Smooth muscle cell (in vitro differentiated cells): Measurements from ENCODE around the gene PPP1R15A. TPM values are rescaled to one million over a fixed set of nuclear protein-coding genes. Genes with fewer than 3 reads are reported as not detected.

Experiments
- DNase-seq: peaks from one replicate; lab custom pipeline; 2025; ENCODE audit not compliant: unreplicated experiment; lab: John Stamatoyannopoulos, UW
- H2AFZ ChIP-seq: fragments of 200-600 bp; sonication (generic); 2 replicates; pipeline ENCODE4 v1.6.0; 2016; ENCODE audit warnings: antibody characterized with exemption, low read depth, mild to moderate bottlenecking
- H3F3A ChIP-seq: fragments of 200-600 bp; sonication (generic); 2 replicates; pipeline ENCODE4 v1.6.0; 2017; ENCODE audit warnings: antibody characterized with exemption, low read depth
- H3K27ac ChIP-seq: fragments of 200-600 bp; sonication (generic); 2 replicates; pipeline ENCODE4 v1.5.1; 2016; ENCODE audit warnings: low read depth, mild to moderate bottlenecking
- H3K27me3 ChIP-seq: fragments of 200-600 bp; sonication (generic); 2 replicates; pipeline ENCODE4 v1.6.1; 2016; ENCODE audit warnings: low read depth, mild to moderate bottlenecking
- H3K36me3 ChIP-seq: fragments of 200-600 bp; sonication (generic); 2 replicates; pipeline ENCODE4 v1.5.1; 2016; ENCODE audit warnings: low read depth
- H3K4me1 ChIP-seq: fragments of 200-600 bp; sonication (generic); 2 replicates; pipeline ENCODE4 v1.5.1; 2016; ENCODE audit warnings: low read depth
- H3K4me2 ChIP-seq: fragments of 200-600 bp; sonication (generic); 2 replicates; pipeline ENCODE4 v1.6.0; 2016; ENCODE audit warnings: mild to moderate bottlenecking
- H3K4me3 ChIP-seq: fragments of 200-600 bp; sonication (generic); 2 replicates; pipeline ENCODE4 v1.5.1; 2016; ENCODE audit warnings: mild to moderate bottlenecking
- H3K79me2 ChIP-seq: fragments of 200-600 bp; sonication (generic); 2 replicates; pipeline ENCODE4 v1.6.0; 2016; ENCODE audit warnings: low read depth, mild to moderate bottlenecking
- H3K9ac ChIP-seq: fragments of 200-600 bp; sonication (generic); 2 replicates; pipeline ENCODE4 v1.6.0; 2016; ENCODE audit warnings: low read depth
- H3K9me3 ChIP-seq: fragments of 200-600 bp; sonication (generic); replicated peaks from 2 replicates; pipeline ENCODE4 v1.5.1; 2016; ENCODE audit warnings: low read depth
- H4K20me1 ChIP-seq: fragments of 200-600 bp; sonication (generic); 2 replicates; pipeline ENCODE4 v1.6.0; 2016; ENCODE audit warnings: low read depth
- WGBS: methylation state at CpG from one replicate; pipeline ENCODE4 v1.1.7; 2016; ENCODE audit warnings: low lambda C conversion rate; 5-methylcytosine and 5-hydroxymethylcytosine counted together
- polyA plus RNA-seq: library from polyadenylated mRNA; unstranded; fragments of >200 nt; fragmentation: Nextera tagmentation; extraction: Ambion mirVana; gene quantifications from 2 replicates; pipeline ENCODE4 v1.2.1, GENCODE V29; 2016
- total RNA-seq: library from RNA; depleted of rRNA; stranded (reverse); fragments of >200 nt; gene quantifications from 2 replicates; pipeline ENCODE4 v1.2.3, GENCODE V29; 2014
- TF ChIP-seq, protein P1 (sequence below): fragments of 200-600 bp; sonication (generic); IDR thresholded peaks from 2 replicates; pipeline ENCODE4 v1.5.1; 2017; ENCODE audit warnings: borderline replicate concordance, mild to moderate bottlenecking, antibody characterized with exemption; ENCODE audit not compliant: insufficient read depth, poor library complexity, severe bottlenecking

PPP1R15A gene
- total and polyA plus RNA-seq, 2 experiments from 2014 or later = 88.5 to 339 TPM

DNA sequence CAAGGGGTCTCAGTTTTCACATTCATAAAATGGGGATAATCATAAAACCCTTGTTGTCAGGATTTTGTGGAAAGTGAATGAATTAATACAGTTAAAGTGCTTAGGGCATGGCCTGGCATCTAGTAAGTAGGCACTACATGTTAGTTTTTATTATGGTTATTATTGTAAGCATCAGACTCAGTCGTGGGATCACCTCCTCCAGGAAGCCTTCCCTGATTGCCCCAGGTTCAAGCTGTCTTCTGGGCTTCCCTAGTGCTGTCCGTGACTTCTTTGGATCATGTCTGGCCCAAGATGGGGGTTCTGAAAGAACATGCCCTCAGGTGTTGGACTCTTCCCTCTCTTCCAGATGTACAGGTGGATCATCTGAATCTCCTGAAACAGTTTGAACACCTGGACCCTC, 38.6 kb downstream of the PPP1R15A start:
- TF ChIP-seq, protein P1, sequence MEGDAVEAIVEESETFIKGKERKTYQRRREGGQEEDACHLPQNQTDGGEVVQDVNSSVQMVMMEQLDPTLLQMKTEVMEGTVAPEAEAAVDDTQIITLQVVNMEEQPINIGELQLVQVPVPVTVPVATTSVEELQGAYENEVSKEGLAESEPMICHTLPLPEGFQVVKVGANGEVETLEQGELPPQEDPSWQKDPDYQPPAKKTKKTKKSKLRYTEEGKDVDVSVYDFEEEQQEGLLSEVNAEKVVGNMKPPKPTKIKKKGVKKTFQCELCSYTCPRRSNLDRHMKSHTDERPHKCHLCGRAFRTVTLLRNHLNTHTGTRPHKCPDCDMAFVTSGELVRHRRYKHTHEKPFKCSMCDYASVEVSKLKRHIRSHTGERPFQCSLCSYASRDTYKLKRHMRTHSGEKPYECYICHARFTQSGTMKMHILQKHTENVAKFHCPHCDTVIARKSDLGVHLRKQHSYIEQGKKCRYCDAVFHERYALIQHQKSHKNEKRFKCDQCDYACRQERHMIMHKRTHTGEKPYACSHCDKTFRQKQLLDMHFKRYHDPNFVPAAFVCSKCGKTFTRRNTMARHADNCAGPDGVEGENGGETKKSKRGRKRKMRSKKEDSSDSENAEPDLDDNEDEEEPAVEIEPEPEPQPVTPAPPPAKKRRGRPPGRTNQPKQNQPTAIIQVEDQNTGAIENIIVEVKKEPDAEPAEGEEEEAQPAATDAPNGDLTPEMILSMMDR = no peak
- no peaks in the 10 kb centered on the region for H3K27me3 ChIP-seq

DNA sequence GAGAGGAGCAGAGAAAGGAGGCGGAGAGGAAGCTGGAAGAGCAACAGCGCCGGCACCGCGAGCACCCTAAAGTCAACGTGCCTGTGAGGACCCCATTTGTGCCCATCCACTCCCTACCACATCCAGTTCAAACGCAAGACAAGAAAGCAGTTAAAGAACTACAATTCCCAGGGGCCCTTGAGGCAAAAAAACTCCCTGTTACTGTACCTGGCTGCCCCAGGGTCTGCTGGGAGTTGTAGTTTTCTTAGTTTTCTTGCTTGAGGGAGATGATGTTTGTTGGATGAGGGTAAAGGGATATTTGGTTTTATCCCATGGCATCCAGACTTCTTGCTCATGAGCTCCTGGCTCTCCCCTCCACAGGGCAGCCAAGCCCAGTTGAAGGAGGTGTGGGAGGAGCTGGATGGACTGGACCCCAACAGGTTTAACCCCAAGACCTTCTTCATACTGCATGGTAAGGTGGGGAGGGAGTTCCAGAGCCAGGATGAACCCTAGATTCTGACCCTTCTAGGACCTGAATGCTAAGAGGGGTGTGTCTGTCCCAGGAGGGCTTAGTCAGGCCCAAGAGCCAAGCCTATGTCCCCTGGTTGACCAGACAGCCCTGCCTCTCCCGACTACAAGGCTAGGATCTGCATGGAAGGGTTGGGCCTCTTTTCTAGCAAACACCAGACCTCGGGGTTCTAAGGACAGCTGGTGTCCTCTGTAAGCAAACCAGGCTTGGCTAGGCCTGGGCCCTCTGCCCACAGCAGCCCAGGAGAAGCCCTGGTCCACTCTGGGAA, 41.1 kb downstream of the PPP1R15A start:
- no peak for DNase-seq
- no peak overlapping the region for H3K9ac ChIP-seq
- H3K27ac ChIP-seq = no peak overlapping the region
- no peaks in the 10 kb centered on the region for H3F3A ChIP-seq
- TF ChIP-seq, protein P1 = no peak
- H2AFZ ChIP-seq = no peak overlapping the region
- H3K4me1 ChIP-seq = no peaks in the 10 kb centered on the region
- no peak overlapping the region for H3K4me2 ChIP-seq
- no peaks in the 10 kb centered on the region for H3K9me3 ChIP-seq
- H3K36me3 ChIP-seq = peaks cover 13% of the 10 kb centered on the region
- H4K20me1 ChIP-seq = no peaks in the 10 kb centered on the region
- H3K4me3 ChIP-seq = no peak overlapping the region
- 95% methylated on average over 9 of the region's 9 CpGs for WGBS
- peaks cover 5% of the 10 kb centered on the region for H3K79me2 ChIP-seq
- H3K27me3 ChIP-seq = no peaks in the 10 kb centered on the region

More for the DNA sequence above, 38.6 kb downstream of the PPP1R15A start:
- DNase-seq = no peak
- H3K79me2 ChIP-seq = peaks cover 5% of the 10 kb centered on the region
- no peak overlapping the region for H3K4me2 ChIP-seq
- H3K27ac ChIP-seq = no peak overlapping the region
- no peaks in the 10 kb centered on the region for H3F3A ChIP-seq
- H3K36me3 ChIP-seq = peaks cover 7% of the 10 kb centered on the region
- H2AFZ ChIP-seq = no peak overlapping the region
- no peaks in the 10 kb centered on the region for H4K20me1 ChIP-seq
- no peak overlapping the region for H3K9ac ChIP-seq
- WGBS = 97% methylated on average over 2 of the region's 2 CpGs
- no peaks in the 10 kb centered on the region for H3K4me1 ChIP-seq
- no peaks in the 10 kb centered on the region for H3K9me3 ChIP-seq
- H3K4me3 ChIP-seq = no peak overlapping the region

DNA sequence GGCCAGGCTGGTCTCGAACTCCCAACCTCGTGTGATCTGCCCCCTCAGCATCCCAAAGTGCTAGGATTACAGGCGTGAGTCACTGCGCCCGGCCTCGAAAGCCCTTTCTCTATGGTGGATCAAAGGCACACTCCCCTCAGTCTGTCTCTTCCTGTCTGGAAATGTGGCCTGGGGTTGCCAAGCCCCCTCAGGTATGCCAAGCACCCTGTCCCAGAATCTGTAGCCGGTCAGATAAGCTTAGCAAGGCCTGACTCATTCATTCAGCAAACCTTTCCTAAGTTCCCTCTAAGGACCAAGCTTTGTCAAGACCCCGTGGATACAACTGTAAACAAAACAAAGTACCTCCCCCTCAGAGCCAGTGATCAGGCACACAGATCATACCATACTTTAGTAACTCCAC, 42.0 kb downstream of the PPP1R15A start:
- H3K4me2 ChIP-seq = no peak overlapping the region
- no peak overlapping the region for H3K9ac ChIP-seq

More for the DNA sequence above, 42.0 kb downstream of the PPP1R15A start:
- H3K4me1 ChIP-seq = no peaks in the 10 kb centered on the region
- TF ChIP-seq, protein P1 = no peak
- H3K36me3 ChIP-seq = peaks cover 16% of the 10 kb centered on the region
- DNase-seq = no peak
- H2AFZ ChIP-seq = no peak overlapping the region
- H3K4me3 ChIP-seq = no peak overlapping the region
- H3K27me3 ChIP-seq = no peaks in the 10 kb centered on the region
- WGBS = 80% methylated on average over 8 of the region's 8 CpGs
- H3K79me2 ChIP-seq = peaks cover 5% of the 10 kb centered on the region
- H4K20me1 ChIP-seq = no peaks in the 10 kb centered on the region
- no peaks in the 10 kb centered on the region for H3F3A ChIP-seq
- H3K9me3 ChIP-seq = no peaks in the 10 kb centered on the region
- no peak overlapping the region for H3K27ac ChIP-seq
